ENCODE results near the gene OR56A4.
"Not testable (repeated sequence)": the region's sequence is repeated elsewhere in the genome, so short reads cannot be mapped to it uniquely, and the experiment has no call there.

Gene OR56A4

GRCh38 chr11:5992150-5992549 is 14.6 kb downstream of the OR56A4 start:
- DNase-seq = no peak
- TF ChIP-seq POLR2A (IDR thresholded peaks at IDR 0.05; ENCODE audit: low read length) (no peak), GATA1 (IDR thresholded peaks at IDR 0.05; ENCODE audit: low read depth, low read length) (no peak)

DNA sequence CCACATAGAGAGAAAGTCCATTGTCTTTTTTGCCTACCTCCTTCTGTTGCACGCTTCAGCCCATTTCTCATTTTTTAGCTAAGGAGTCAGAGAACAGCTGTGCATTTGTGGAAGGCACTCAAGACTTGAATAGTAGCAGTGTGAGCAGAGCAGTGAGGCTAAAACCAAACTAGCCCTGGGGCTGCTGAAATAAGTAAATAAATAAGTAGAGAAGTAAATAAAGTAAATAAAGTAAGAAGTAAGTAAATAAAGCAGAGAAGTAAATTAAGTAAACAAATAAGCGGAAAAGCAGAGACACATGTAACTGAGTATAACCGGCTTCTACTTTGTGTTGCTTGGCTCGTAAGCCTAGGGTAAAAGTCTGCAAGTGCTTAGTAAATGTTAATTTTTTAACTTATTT is 17.5 kb downstream of the OR56A4 start:
- TF ChIP-seq GATA1 (IDR thresholded peaks at IDR 0.05; ENCODE audit: low read depth, low read length) (no peak), POLR2A (IDR thresholded peaks at IDR 0.05; ENCODE audit: low read length) (no peak)
- DNase-seq = no peak

- TF ChIP-seq GATA1 (IDR thresholded peaks at IDR 0.05; ENCODE audit: low read depth, low read length) (no peak), POLR2A (IDR thresholded peaks at IDR 0.05; ENCODE audit: low read length) (no peak)
- DNase-seq = no peak
Measured at GRCh38 chr11:5986885-5987284, 19.9 kb downstream of the OR56A4 start, which contains the start of gene OR52L1. TSS of gene OR52L1 (minus strand) at chr11:5986985. CDS start at chr11:5986930, 55 bp downstream.

GRCh38 chr11:5983443-5983842 is 23.3 kb downstream of the OR56A4 start:
- DNase-seq = no peak
- TF ChIP-seq POLR2A (IDR thresholded peaks at IDR 0.05; ENCODE audit: low read length) = no peak
- TF ChIP-seq GATA1 (IDR thresholded peaks at IDR 0.05; ENCODE audit: low read depth, low read length) = no peak

GRCh38 chr11:5973530-5973929 is 33.2 kb downstream of the OR56A4 start:
- TF ChIP-seq GATA1 (IDR thresholded peaks at IDR 0.05; ENCODE audit: low read depth, low read length) (no peak), POLR2A (IDR thresholded peaks at IDR 0.05; ENCODE audit: low read length) (no peak)
- DNase-seq = no peak

GRCh38 chr11:5968394-5968793 is 38.4 kb downstream of the OR56A4 start, which contains the start of gene OR56A5:
TSS of gene OR56A5 (minus strand) at chr11:5968494. CDS start at chr11:5968494, 0 bp downstream.
- no peak for DNase-seq
- TF ChIP-seq POLR2A (IDR thresholded peaks at IDR 0.05; ENCODE audit: low read length) (no peak), GATA1 (IDR thresholded peaks at IDR 0.05; ENCODE audit: low read depth, low read length) (no peak)

DNA sequence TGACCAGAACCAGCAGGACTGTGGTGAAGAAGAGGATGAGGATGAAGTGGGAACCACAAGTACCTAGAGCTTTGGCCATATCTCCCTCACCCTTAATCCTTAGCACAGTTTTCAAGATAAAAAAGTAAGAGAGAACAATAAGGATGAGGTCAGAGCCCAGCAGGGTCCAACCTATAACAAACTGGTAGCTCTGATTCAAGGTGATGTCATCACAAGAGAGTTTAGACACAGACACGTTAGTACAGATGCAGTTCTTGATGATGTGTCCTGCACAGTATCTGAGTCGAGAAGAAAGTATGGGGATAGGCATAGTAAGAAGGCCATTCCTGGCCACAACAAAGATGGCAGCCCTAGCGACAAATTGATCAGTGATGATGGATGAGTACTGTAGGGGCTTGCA is 39.0 kb downstream of the OR56A4 start:
- DNase-seq = no peak
- TF ChIP-seq GATA1 (IDR thresholded peaks at IDR 0.05; ENCODE audit: low read depth, low read length) = no peak

DNA sequence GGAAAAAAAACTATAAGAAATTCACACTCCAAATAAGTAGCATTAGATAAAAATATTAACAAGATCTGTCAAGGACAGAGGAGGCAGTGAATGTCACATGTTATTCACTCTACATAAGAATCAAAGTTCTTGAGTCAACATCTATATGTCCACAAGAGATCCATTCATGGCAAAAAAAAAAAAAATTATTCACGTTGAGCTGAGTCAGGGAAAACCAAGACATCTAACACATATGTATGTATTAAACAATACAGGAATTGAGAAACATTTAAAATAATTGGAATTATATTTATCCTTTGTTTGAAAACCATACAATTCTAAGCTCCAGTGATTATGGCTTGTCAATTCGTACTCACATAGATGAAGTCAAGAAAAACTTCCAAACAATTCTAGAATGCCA is 39.8 kb downstream of the OR56A4 start:
- DNase-seq = no peak
- TF ChIP-seq POLR2A (IDR thresholded peaks at IDR 0.05; ENCODE audit: low read length) = no peak
- TF ChIP-seq GATA1 (IDR thresholded peaks at IDR 0.05; ENCODE audit: low read depth, low read length) = no peak

GRCh38 chr11:5960704-5961320 is 45.9 kb downstream of the OR56A4 start:
- DNase-seq = not testable (repeated sequence)

DNA sequence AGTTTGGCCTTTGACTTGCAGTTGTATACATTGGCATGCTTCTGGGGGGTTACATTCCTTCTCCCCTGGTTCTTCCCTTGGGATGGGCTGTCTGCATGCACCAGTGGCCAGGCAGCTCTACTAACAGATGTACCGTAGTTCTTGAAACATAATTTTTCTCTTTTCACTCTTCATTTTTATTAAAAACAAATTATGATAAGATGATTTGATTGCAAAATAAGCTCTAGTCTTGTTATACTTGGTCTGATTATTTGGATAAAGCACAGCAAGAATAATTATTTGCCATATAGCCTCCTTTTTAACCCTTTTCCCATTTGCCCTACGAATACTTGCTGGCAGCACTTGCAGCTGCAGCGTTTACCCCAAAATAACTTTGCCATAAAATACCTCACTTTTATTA is 51.2 kb downstream of the OR56A4 start:
- DNase-seq = no peak
- TF ChIP-seq GATA1 (IDR thresholded peaks at IDR 0.05; ENCODE audit: low read depth, low read length) (no peak), POLR2A (IDR thresholded peaks at IDR 0.05; ENCODE audit: low read length) (no peak)
